ENCODE results near the gene PLEKHM1.
"Not testable (repeated sequence)": the region's sequence is repeated elsewhere in the genome, so short reads cannot be mapped to it uniquely, and the experiment has no call there.

PLEKHM1 gene

DNA sequence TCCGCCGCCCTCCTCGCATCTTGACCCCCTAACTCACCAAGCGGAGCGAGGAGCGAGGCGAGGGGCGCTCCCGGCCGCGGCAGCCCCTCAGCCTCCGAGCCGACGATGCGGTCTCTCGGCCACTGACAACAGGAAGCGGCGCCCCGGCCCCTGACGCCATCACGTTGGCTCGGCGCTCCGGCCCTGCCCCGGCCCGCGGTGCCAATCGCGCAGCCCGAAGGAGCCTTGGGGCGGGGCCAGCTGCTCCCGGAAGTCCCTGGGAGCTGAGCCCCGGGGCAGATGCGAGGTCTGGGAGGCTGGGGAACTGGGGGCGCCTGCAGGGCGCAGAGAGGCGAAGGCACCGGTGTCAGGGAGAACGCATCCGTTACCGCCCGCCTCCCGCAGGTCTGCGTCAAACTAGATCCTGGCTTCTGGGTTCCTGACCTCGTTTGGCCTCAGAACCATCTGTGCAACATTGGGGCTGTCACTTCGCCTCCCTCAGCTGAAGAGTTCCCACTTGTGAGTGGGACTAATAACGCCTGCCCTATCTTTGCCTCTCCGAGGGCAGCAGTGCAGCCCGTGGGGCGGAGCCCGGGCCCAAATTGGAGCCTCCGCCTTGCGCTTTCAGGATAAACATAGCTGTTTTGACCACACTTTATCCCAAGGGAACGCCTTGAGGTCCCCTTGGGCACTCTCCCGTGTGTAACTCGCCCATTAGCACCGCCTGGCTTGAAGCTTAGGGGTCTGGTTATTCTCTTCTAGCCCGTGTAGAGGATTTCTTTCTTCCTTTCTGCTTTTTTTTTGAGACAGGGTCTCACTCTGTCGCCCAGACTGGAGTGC, at the start of gene PLEKHM1:
TSS of gene PLEKHM1 (minus strand) at position 107 of the 819 bp plus-strand sequence. CDS start 8,237 bp downstream, outside the sequence.
- peak; percentile 47 to 89 for DNase-seq

GRCh38 chr17:45538168-45538567, 47.6 kb upstream of the PLEKHM1 start:
- DNase-seq = not testable (repeated sequence)

DNA sequence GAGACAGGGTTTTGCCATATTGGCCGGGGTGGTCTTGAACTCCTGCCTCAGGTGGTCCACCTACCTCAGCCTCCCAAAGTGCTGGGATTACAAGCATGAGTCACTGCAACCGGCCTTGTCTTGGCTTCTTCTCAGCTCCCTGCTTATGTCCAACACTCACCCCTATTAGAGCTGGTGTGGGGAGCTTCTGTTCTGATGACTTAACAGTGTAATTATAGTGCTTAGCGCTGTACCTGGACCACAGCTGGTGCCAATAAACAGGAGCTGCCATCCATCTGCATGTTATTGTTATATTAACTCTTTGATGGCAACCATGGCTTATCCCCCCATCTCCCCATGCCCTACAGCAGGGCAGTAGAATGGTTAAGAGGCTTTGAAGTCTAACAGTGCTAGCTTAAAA, 15.6 kb upstream of the PLEKHM1 start:
- not testable (repeated sequence) for DNase-seq

- not testable (repeated sequence) for DNase-seq
These were observed 14.7 kb upstream of the PLEKHM1 start for GRCh38 chr17:45505183-45505582.

- not testable (repeated sequence) for DNase-seq
These were observed 10.7 kb upstream of the PLEKHM1 start for GRCh38 chr17:45501092-45501707.

DNA sequence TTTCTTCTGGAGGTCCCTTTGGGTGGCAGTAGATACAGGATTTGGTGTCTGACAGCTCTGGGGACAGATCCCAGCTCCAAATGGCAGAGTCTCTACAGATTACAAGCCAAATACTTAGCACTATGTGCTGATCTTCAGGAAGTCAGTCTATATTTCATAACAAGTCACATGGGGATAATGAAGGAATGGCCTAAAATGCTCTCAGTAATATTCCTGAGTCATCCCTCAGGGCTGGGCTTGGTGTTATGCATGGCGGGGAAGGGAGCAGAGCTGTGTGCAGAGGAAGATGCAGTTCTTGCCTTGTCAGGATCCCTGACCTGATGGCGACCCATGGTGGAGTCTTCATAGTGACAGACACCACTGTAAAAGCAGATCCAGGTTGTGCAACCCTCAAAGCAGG, 10.0 kb upstream of the PLEKHM1 start:
- DNase-seq = not testable (repeated sequence)

GRCh38 chr17:45499208-45499607, 8.7 kb upstream of the PLEKHM1 start:
- DNase-seq = not testable (repeated sequence)

GRCh38 chr17:45498377-45498776, 7.9 kb upstream of the PLEKHM1 start:
- not testable (repeated sequence) for DNase-seq

GRCh38 chr17:45497449-45497848, 6.9 kb upstream of the PLEKHM1 start:
- DNase-seq = not testable (repeated sequence)

GRCh38 chr17:45496507-45496906, 6.0 kb upstream of the PLEKHM1 start:
- DNase-seq = not testable (repeated sequence)

GRCh38 chr17:45494556-45494955, 4.0 kb upstream of the PLEKHM1 start:
- not testable (repeated sequence) for DNase-seq

DNA sequence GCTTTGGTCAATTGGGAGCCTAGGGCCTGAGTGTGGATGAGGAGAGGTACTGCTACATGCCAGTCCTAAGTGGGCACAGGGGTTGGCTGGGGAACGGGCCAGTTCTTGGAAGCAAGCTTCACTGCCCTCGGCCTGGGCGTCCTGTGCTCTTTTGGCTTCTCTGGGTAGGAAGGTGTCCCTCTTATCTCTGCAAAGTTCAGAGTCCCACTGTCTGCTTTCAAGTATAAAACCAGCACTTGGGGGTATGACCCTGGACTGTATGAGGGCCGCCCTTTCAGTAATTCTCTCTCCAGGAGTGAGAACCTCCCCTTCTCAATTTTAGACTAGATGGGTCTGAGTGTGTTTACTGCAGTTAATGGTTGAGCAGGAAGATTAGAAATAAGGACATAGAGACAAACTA, 1.6 kb upstream of the PLEKHM1 start:
- DNase-seq = not testable (repeated sequence)

GRCh38 chr17:45490198-45490597, 323 bp downstream of the PLEKHM1 start:
- peak in 1 of 2 experiments; percentile 53 for DNase-seq

GRCh38 chr17:45487704-45488103, 2.8 kb downstream of the PLEKHM1 start:
- not testable (repeated sequence) for DNase-seq

DNA sequence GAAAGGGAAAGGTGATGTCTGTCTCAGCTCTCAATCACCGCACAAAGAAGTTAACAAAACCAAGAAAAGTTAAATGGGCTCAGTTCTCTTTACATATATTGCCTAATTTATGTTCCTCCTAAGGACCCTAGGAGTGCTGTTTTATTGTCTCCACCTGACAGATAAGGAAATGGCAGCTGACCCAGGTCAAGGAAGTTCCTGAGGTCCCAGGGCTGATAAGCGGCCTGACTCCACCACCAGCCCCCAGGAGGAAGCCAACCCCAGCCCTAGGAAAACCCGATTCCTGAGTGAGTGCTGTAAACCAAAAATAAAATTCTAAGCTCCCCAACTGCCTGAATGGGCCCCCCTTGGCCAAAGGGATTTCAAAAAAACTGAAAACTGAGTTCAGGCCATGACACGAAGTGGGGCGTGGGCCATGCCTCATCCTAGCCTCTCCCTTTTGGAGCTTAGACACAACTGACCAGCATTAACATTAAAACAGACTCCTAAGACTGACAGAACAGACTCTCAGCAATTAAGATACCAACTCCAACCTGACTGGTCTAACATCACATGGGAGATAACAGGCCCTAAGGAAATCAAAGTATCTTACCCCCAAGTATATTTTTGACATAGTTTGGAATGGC, 6.8 kb downstream of the PLEKHM1 start:
- DNase-seq = not testable (repeated sequence)

DNA sequence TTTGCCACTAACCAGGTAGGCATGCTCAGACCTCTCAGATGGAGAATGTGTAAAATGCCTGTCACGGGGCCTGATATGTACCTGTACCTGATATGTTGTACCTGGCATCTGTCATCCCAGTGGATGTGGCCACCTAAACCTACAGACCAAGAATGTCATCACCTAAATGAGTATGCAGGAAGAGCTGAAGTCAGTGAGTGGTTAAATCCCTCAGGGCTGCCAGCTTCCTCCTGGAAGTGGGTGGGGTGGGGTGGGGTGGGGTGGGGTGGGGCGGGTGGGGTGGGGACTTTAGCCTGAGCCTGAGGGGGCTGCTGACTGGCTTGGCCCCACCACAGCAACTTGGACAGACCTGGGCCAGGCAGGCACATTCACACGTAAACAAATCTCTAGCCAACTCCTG, 7.3 kb downstream of the PLEKHM1 start:
- DNase-seq = not testable (repeated sequence)

DNA sequence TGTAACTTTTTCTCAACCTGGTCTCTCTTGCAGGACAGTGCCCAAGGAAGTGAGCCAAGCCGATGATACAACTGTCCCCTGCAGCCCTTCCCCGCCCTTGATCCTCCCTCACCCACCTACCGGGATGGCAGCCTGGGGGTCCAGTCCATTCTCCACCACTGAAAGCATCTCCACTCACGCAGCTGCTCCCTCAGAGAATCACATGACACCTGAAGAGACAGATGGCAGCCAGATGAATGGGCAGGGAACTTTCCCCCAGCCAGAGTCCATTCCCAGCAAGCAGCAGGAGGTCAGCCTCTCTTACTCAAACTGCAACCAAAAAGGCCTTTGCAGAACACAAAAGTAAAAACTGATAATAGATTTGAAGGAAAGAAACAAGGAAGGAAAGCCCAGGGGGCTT, 8.2 kb downstream of the PLEKHM1 start:
- not testable (repeated sequence) for DNase-seq

GRCh38 chr17:45475436-45475835, 15.1 kb downstream of the PLEKHM1 start:
- DNase-seq = not testable (repeated sequence)

DNA sequence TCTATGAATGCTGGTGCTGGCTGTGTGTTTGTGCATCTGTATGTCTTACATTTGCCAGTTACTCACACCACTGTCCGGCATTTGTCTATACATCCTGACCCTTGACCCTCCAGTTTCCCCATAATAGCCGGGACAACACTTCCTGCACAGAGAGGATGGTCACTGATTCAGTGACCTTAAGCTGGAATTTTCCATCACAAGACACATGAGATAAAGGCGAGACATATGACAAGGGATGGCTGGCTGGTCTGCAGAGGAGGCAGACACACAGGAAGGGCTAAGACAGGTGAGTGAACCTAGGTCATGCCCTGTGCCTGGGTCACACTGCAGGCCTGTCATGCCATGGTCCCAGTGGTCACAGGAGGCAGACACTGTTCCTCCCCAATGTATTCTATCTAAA, 18.3 kb downstream of the PLEKHM1 start:
- DNase-seq = not testable (repeated sequence)

GRCh38 chr17:45469204-45469563, 21.3 kb downstream of the PLEKHM1 start:
- DNase-seq = not testable (repeated sequence)

- peak in 1 of 2 experiments; percentile 29 for DNase-seq
These were observed 22.0 kb downstream of the PLEKHM1 start for GRCh38 chr17:45468293-45469203.

DNA sequence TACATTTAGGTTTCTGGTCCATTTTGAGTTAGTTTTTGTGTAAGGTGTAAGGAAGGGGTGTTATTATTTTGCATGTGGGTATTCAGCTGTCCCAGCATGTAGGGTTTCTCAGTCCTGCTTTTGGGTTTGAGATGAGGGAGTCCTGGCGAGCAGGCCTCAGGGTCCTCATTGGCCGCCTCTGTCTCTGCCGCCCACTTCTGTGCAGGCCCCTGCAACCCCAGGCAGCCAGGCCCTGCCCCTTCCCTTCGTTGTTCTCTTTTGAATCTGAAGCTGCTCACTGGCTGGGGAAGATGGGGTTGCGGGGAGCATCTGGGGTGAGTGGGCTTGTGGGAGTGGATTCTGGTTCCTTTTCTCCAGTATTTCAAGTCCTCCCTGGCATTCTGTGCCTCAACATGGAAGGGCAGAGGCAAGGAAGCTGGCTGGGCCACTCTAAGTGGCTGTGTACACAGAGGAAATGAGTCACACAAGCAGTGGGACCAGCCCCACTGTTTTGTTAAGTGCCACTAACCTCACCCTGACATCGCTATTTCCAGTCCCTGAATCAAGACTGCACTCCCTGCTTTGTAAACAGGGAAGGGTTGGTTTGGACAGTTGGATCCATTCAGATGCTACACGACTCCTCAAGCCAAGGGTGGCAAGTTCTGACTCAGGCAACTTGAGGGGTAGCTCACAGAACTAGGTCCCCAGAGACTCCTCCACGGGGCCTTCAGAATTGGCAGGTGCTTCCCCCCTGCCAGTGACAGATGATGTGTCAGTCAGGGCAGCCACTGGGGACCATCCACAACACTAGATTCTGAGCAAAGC, 28.8 kb downstream of the PLEKHM1 start:
- not testable (repeated sequence) for DNase-seq
